Liver (tissue), 3 donors: ENCODE data around the gene PELO.

Source experiments
- FOXA1 ChIP-seq: IDR thresholded peaks from 2 replicates; pipeline ENCODE4 v1.6.1; 2016; ENCODE audit warnings: antibody characterized with exemption
- GABPA ChIP-seq, 2 donors: IDR thresholded peaks in 1 of 2; conservative IDR thresholded peaks in 1 of 2; 2 replicates each; pipeline ENCODE4 v1.6.1; 2016; ENCODE audit warnings: antibody characterized with exemption in 2 of 2, mild to moderate bottlenecking in 1 of 2, moderate library complexity in 1 of 2
- HNF4G ChIP-seq: IDR thresholded peaks from 2 replicates; pipeline ENCODE4 v1.6.1; 2016; ENCODE audit warnings: antibody characterized with exemption
- NR2F2 ChIP-seq: IDR thresholded peaks from 2 replicates; pipeline ENCODE4 v1.6.1; 2016; ENCODE audit warnings: antibody characterized with exemption
- RAD21 ChIP-seq, 2 donors: IDR thresholded peaks; 2 replicates each; pipeline ENCODE4 v1.6.1; 2016; ENCODE audit warnings: antibody characterized with exemption in 2 of 2, mild to moderate bottlenecking in 2 of 2
- REST ChIP-seq: IDR thresholded peaks from 2 replicates; pipeline ENCODE4 v1.6.1; 2016; ENCODE audit warnings: antibody characterized with exemption, mild to moderate bottlenecking
- ZBTB33 ChIP-seq: IDR thresholded peaks from 2 replicates; pipeline ENCODE4 v1.6.1; 2016; ENCODE audit warnings: antibody characterized with exemption
- TF ChIP-seq, protein P1 (sequence below): fragments of 150-350 bp; IDR thresholded peaks from 2 replicates; pipeline ENCODE4 v1.5.1; 2017; ENCODE audit warnings: improper control_type of control experiment, low read depth, low read length; ENCODE audit not compliant: missing input control
- TF ChIP-seq, protein P2 (sequence below): IDR thresholded peaks from 2 replicates; pipeline ENCODE4 v1.6.1; 2016; ENCODE audit warnings: antibody characterized with exemption
- donor health status: healthy.
- donor health status: healthy.

DNA sequence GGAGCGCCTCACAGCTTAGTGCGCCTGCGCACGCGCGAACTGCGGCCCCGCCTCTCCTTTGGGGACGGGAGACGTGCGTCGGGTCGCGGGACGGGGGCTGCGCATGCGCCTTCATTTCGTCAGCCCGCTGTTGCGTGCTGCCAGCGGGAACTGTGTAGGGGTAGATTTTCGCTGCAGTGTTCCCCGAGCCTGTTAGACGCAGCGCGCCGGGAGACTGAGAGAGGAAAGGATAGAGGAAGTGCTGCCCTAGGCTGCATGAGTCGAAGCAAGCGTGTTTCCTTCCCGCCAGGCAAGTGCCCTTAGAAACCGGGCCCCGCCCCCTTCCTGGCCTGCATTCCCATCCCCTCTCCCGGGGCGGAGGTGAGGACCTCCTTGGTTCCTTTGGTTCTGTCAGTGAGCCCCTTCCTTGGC, 12.3 kb downstream of the PELO start:
- TF ChIP-seq, protein P1, sequence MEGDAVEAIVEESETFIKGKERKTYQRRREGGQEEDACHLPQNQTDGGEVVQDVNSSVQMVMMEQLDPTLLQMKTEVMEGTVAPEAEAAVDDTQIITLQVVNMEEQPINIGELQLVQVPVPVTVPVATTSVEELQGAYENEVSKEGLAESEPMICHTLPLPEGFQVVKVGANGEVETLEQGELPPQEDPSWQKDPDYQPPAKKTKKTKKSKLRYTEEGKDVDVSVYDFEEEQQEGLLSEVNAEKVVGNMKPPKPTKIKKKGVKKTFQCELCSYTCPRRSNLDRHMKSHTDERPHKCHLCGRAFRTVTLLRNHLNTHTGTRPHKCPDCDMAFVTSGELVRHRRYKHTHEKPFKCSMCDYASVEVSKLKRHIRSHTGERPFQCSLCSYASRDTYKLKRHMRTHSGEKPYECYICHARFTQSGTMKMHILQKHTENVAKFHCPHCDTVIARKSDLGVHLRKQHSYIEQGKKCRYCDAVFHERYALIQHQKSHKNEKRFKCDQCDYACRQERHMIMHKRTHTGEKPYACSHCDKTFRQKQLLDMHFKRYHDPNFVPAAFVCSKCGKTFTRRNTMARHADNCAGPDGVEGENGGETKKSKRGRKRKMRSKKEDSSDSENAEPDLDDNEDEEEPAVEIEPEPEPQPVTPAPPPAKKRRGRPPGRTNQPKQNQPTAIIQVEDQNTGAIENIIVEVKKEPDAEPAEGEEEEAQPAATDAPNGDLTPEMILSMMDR, result no peak
- TF ChIP-seq GABPA (IDR thresholded peaks at IDR 0.05 in 1 of 2, conservative IDR thresholded peaks at IDR 0.05 in 1 of 2) (no peak), NR2F2 (no peak), ZBTB33 (no peak), HNF4G (no peak), RAD21 (IDR thresholded peaks at IDR 0.05) (no peak), FOXA1 (no peak), REST (no peak)
- TF ChIP-seq, protein P2, sequence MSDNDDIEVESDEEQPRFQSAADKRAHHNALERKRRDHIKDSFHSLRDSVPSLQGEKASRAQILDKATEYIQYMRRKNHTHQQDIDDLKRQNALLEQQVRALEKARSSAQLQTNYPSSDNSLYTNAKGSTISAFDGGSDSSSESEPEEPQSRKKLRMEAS, result peak; percentile 55
